HepG2 (cell line): ENCODE measurements around the gene MPST. TPM values are rescaled to one million over a fixed set of nuclear protein-coding genes. Genes with fewer than 3 reads are reported as not detected.
A peak's percentile ranks its signal among the peaks of the same experiment; 100 is the strongest.

ENCODE experiments used
- ATAC-seq: fragments of 200-7000 bp; cut with Tn5 transposase; 3 replicates; pipeline ENCODE4 v1.9.1; 2020; ENCODE audit warnings: mild to moderate bottlenecking, moderate library complexity
- BruUV-seq: library from RNA; stranded (reverse); fragments of 400-500 nt; replicated peaks from 2 replicates; lab custom pipeline; 2021; lab: Mats Ljungman, UMichigan
- CTCF ChIA-PET: fragments of 300-600 bp; formaldehyde crosslinking; extraction: SDS; loops from one replicate; lab custom pipeline; 2021; ENCODE audit warnings: low total read pairs, inconsistent platforms, low intra/inter-chr PET ratio; lab: Yijun Ruan, JAX
- POLR2A ChIA-PET: fragments of 350-600 bp; sonication (Branson Sonifier 250); formaldehyde crosslinking; loops from one replicate; lab custom pipeline; 2020; ENCODE audit warnings: antibody characterized with exemption, inconsistent platforms; lab: Yijun Ruan, JAX
- DNase-seq: peaks from one replicate; pipeline ENCODE4 v3.0.0-alpha.2; 2015; ENCODE audit warnings: low spot score
- FAIRE-seq: peaks from 3 replicates; lab custom pipeline; 2011; peaks lifted over from hg19 to GRCh38; lab: Jason Lieb, UNC
- H2AFZ ChIP-seq: one replicate; pipeline ENCODE4 v1.6.1; 2011; ENCODE audit warnings: low read length, inconsistent platforms
- H3K27ac ChIP-seq: fragments of 300-600 bp; 3 replicates; pipeline ENCODE4 v1.8.0; 2011; ENCODE audit warnings: mixed run types, mild to moderate bottlenecking, mixed read lengths, low read length, inconsistent platforms; ENCODE audit not compliant: insufficient read depth; ENCODE audit errors: extremely low read length
- H3K27me3 ChIP-seq, 2 experiments: fragments of 200-600 bp in 1 of 2; 2 replicates in 1 of 2; 3 replicates in 1 of 2; pipeline versions ENCODE4 v1.6.0 to v1.8.0; 2011; ENCODE audit warnings: low read length in 2 of 2, mild to moderate bottlenecking in 2 of 2, moderate library complexity in 2 of 2, inconsistent platforms in 1 of 2; ENCODE audit not compliant: insufficient read depth in 2 of 2, control insufficient read depth in 1 of 2
- H3K36me3 ChIP-seq, 2 experiments: fragments of 200-600 bp in 1 of 2; replicated peaks in 1 of 2; 2 replicates in 1 of 2; 3 replicates in 1 of 2; pipeline versions ENCODE4 v1.5.1 to v1.8.0; 2011; ENCODE audit warnings: low read length in 2 of 2, inconsistent platforms in 1 of 2; ENCODE audit not compliant: insufficient read depth in 2 of 2, control insufficient read depth in 1 of 2
- H3K4me1 ChIP-seq: 2 replicates; pipeline ENCODE4 v1.5.1; 2012; ENCODE audit warnings: low read length, inconsistent platforms; ENCODE audit not compliant: insufficient read depth
- H3K4me2 ChIP-seq: 2 replicates; pipeline ENCODE4 v1.6.0; 2011; ENCODE audit warnings: low read depth, low read length, inconsistent platforms
- H3K4me3 ChIP-seq, 3 experiments: fragments of 200-600 bp in 1 of 3; sonication (generic), shearing (Covaris generic) in 1 of 3; replicated peaks in 1 of 3; 2 replicates each; pipeline ENCODE4 v1.5.1; 2011 to 2016; ENCODE audit warnings: low read length in 3 of 3, inconsistent platforms in 2 of 3, low read depth in 2 of 3, mild to moderate bottlenecking in 2 of 3, control low read depth in 1 of 3, mixed read lengths in 1 of 3; ENCODE audit not compliant: insufficient read depth in 1 of 3
- H3K79me2 ChIP-seq: one replicate; pipeline ENCODE4 v1.6.1; 2011; ENCODE audit warnings: low read length, inconsistent platforms; ENCODE audit not compliant: insufficient read depth
- H3K9ac ChIP-seq: 2 replicates; pipeline ENCODE4 v1.6.0; 2011; ENCODE audit warnings: mild to moderate bottlenecking, low read depth, low read length, inconsistent platforms; ENCODE audit not compliant: insufficient read depth
- H3K9me3 ChIP-seq: 2 replicates; pipeline ENCODE4 v1.5.1; 2012; ENCODE audit warnings: mild to moderate bottlenecking, low read length
- H4K20me1 ChIP-seq: 2 replicates; pipeline ENCODE4 v1.6.0; 2011; ENCODE audit warnings: inconsistent platforms, mild to moderate bottlenecking, low read length, moderate library complexity; ENCODE audit not compliant: insufficient read depth
- AGO2 ChIP-seq: fragments of 200-400 bp; formaldehyde crosslinking; optimal IDR thresholded peaks from 2 replicates; pipeline ENCODE3; 2017; ENCODE audit warnings: mild to moderate bottlenecking, low read depth, low read length, moderate library complexity
- ARNT ChIP-seq: fragments of 450-650 bp; IDR thresholded peaks from 2 replicates; pipeline ENCODE4 v1.6.1; 2017
- CBFB ChIP-seq: sonication (generic); formaldehyde crosslinking; IDR thresholded peaks from 2 replicates; pipeline ENCODE4 v1.4.0; 2020; ENCODE audit warnings: missing genetic modification reagents
- CENPX ChIP-seq: sonication (generic); formaldehyde crosslinking; IDR thresholded peaks from 2 replicates; pipeline ENCODE4 v1.9.0; 2021; ENCODE audit warnings: mild to moderate bottlenecking, missing genetic modification reagents, moderate library complexity
- EED ChIP-seq: sonication (generic); formaldehyde crosslinking; IDR thresholded peaks from 2 replicates; pipeline ENCODE4 v1.5.0; 2020; ENCODE audit warnings: mild to moderate bottlenecking, missing genetic modification reagents
- EHMT2 ChIP-seq: fragments of 200-600 bp; sonication (generic); IDR thresholded peaks from 2 replicates; pipeline ENCODE4 v1.7.0; 2017; ENCODE audit warnings: antibody characterized with exemption, low read depth, low read length, borderline replicate concordance
- FOXO1 ChIP-seq: sonication (generic); formaldehyde crosslinking; IDR thresholded peaks from 2 replicates; pipeline ENCODE4 v1.4.0; 2020; ENCODE audit warnings: missing genetic modification reagents
- HES4 ChIP-seq: sonication (generic); formaldehyde crosslinking; IDR thresholded peaks from 2 replicates; pipeline ENCODE4 v1.9.0; 2021; ENCODE audit warnings: mild to moderate bottlenecking, missing genetic modification reagents, borderline replicate concordance
- MBD4 ChIP-seq: IDR thresholded peaks from 2 replicates; pipeline ENCODE4 v1.6.1; 2012; ENCODE audit warnings: low read length, inconsistent platforms, borderline replicate concordance
- MIER2 ChIP-seq: IDR thresholded peaks from 2 replicates; pipeline ENCODE4 v1.6.1; 2016; ENCODE audit warnings: missing biosample characterization, missing genetic modification reagents
- NCOR1 ChIP-seq: fragments of 200-600 bp; sonication (generic); IDR thresholded peaks from 2 replicates; pipeline ENCODE4 v1.7.0; 2017; ENCODE audit warnings: antibody characterized with exemption, low read length, borderline replicate concordance
- NFE2L1 ChIP-seq: sonication (generic); formaldehyde crosslinking; IDR thresholded peaks from 2 replicates; pipeline ENCODE4 v1.4.0; 2020; ENCODE audit warnings: missing genetic modification reagents, mild to moderate bottlenecking, borderline replicate concordance
- POLR2G ChIP-seq: fragments of 200-400 bp; formaldehyde crosslinking; IDR thresholded peaks from 2 replicates; pipeline ENCODE4 v1.6.1; 2018; ENCODE audit warnings: mild to moderate bottlenecking, low read depth, low read length, moderate library complexity
- RBAK ChIP-seq: sonication (generic); formaldehyde crosslinking; IDR thresholded peaks from 2 replicates; pipeline ENCODE4 v1.5.1; 2020; ENCODE audit warnings: mild to moderate bottlenecking, missing genetic modification reagents
- SPEN ChIP-seq: sonication (generic); formaldehyde crosslinking; IDR thresholded peaks from 2 replicates; pipeline ENCODE4 v1.5.1; 2020; ENCODE audit warnings: low read depth, mild to moderate bottlenecking, missing genetic modification reagents
- YY1 ChIP-seq: IDR thresholded peaks from 2 replicates; pipeline ENCODE4 v1.6.1; 2011; ENCODE audit warnings: low read length, low read depth, moderate library complexity, mild to moderate bottlenecking; ENCODE audit not compliant: insufficient read depth, insufficient replicate concordance
- ZBTB38 ChIP-seq: sonication (generic); formaldehyde crosslinking; IDR thresholded peaks from 2 replicates; pipeline ENCODE4 v1.5.1; 2020; ENCODE audit warnings: mild to moderate bottlenecking, missing genetic modification reagents
- ZFP90 ChIP-seq: sonication (generic); formaldehyde crosslinking; IDR thresholded peaks from 2 replicates; pipeline ENCODE4 v1.8.0; 2022; ENCODE audit warnings: missing genetic modification reagents, mild to moderate bottlenecking, inconsistent platforms, borderline replicate concordance
- ZKSCAN5 ChIP-seq: sonication (generic); formaldehyde crosslinking; IDR thresholded peaks from 2 replicates; pipeline ENCODE4 v1.5.1; 2020; ENCODE audit warnings: mild to moderate bottlenecking, missing genetic modification reagents
- ZNF256 ChIP-seq: sonication (generic); formaldehyde crosslinking; conservative IDR thresholded peaks from 2 replicates; pipeline ENCODE4 v1.4.0; 2020; ENCODE audit warnings: missing genetic modification reagents
- ZNF598 ChIP-seq: sonication (generic); formaldehyde crosslinking; IDR thresholded peaks from 2 replicates; pipeline ENCODE4 v1.5.1; 2020; ENCODE audit warnings: mild to moderate bottlenecking, missing genetic modification reagents, borderline replicate concordance
- WGBS: methylation state at CpG from one replicate; pipeline ENCODE4 v1.1.6; 2017; ENCODE audit warnings: low lambda C conversion rate; 5-methylcytosine and 5-hydroxymethylcytosine counted together
- in situ Hi-C: cut with HindIII; loops from 2 replicates; pipeline ENCODE4 v1.10.0; 2017; ENCODE audit warnings: low pct_unique_long_range_greater_than_20kb; ENCODE audit not compliant: extremely low pct_ligation_motif_present
- intact Hi-C: fragments of 100-400 bp; cut with micrococcal nuclease; formaldehyde crosslinking; loops from one replicate; pipeline ENCODE4 v1.10.0; 2022; ENCODE audit not compliant: unreplicated experiment
- polyA plus RNA-seq, 8 experiments: library from polyadenylated mRNA; depleted of rRNA in 3 of 8; stranded (reverse) in 7 of 8; unstranded in 1 of 8; fragments of >200 nt; fragmentation: Illumina TruSeq in 4 of 8; extraction: Trizol in 4 of 8; gene quantifications; 2 replicates each; pipeline versions ENCODE4 v1.2.1 to v1.2.3, GENCODE V29; 2011 to 2016; ENCODE audit warnings: low read depth in 4 of 8, missing spikeins in 1 of 8, mixed read lengths in 1 of 8; ENCODE audit not compliant: insufficient read depth in 1 of 8
- total RNA-seq, 5 experiments: library from RNA; depleted of rRNA; stranded (reverse); fragments of >200 nt; fragmentation: Illumina TruSeq; extraction: Trizol; gene quantifications; 2 replicates each; pipeline ENCODE4 v1.2.3, GENCODE V29; 2016; ENCODE audit warnings: low read depth in 1 of 5
- TF ChIP-seq, protein P1 (sequence below): fragments of 450-650 bp; IDR thresholded peaks from 2 replicates; pipeline ENCODE4 v1.6.1; 2016
- TF ChIP-seq, protein P2 (sequence below): sonication (generic); formaldehyde crosslinking; IDR thresholded peaks from 2 replicates; pipeline ENCODE4 v1.8.1; 2023; ENCODE audit warnings: mild to moderate bottlenecking, missing genetic modification reagents

MPST gene
- total and polyA plus RNA-seq, 2 of the 13 experiments (the other 11 are each of a cell fraction or from before 2014, with no cell fraction given), result 133 to 141 TPM

DNA sequence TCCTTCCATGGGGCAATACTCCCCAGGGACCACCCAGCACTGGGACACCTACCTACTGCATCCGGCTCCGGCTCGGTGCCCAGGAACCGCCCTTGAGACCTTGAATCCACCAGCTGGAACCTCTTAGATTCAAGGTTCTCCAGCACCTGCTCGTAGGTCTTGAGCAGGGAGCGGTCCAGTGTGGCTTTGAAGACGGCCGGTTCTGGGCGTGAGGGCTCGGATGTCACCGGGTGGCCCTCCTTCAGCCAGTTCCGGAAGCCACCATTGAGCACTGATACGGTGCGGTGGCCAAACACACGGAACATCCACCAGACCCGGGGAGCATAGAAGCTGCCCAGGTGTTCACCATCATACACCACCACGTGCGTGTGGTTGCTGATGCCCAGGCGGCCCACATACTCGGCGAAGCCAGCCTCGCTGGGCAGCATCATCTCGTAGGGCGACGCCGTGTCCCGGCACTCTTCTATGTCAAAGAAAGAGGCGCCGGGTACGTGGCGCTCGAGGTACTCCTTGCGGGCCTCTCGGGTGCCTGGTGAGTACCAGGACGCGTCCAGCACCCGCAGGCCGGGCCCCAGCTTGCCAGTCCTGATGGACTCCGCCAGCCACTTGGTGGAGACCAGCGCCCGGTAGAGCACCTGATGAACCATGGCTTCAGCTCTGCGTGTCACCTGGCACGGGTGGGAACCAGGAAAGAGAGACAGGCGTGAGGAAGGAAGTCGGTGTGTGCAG, 1.3 kb upstream of the MPST start:
- Histone ChIP-seq H3K36me3 (peaks cover 5 to 17% of the 10 kb centered on the region in 2 experiments), H3K9me3 (no peaks in the 10 kb centered on the region), H3K4me1 (peaks cover 75% of the 10 kb centered on the region), H3K9ac (peak overlapping the region; percentile 95), H3K27me3 (no peaks in the 10 kb centered on the region; a peak in 1 of 5 replicates), H2AFZ (no peak overlapping the region), H3K79me2 (peaks cover 61% of the 10 kb centered on the region), H3K4me3 (peak overlapping the region; percentile 86 to 94 (median 92)), H3K4me2 (peak overlapping the region; percentile 91), H4K20me1 (peaks cover 29% of the 10 kb centered on the region), H3K27ac (peak overlapping the region; percentile 88)
- BruUV-seq, result no TSS peak
- ATAC-seq (peak; percentile 1; the same call in 2 of the 3 replicates), DNase-seq (no peak), FAIRE-seq (no peak)
- intact Hi-C loops (no loop called here), in situ Hi-C loops (no loop called here)
- CTCF ChIA-PET, result interaction anchor here (1.8 kb wide), 1 partner anchor 26 kb away, joined by 7 read pairs; no protein-coding TSS in a partner anchor
- POLR2A ChIA-PET, result interaction anchor here (0.8 to 11.6 kb wide), 7 partner anchors 13 to 41 kb away, joined by 3 to 383 read pairs (median 6); partner anchors contain the start of gene KCTD17
- 28% methylated on average over 9 of the region's 45 CpGs for WGBS
- no peak for TF ChIP-seq CENPX
- TF ChIP-seq NFE2L1 (CRISPR knock-in tag), result peak; percentile 71; the same call in 1 of the 2 replicates
- TF ChIP-seq, protein P1, sequence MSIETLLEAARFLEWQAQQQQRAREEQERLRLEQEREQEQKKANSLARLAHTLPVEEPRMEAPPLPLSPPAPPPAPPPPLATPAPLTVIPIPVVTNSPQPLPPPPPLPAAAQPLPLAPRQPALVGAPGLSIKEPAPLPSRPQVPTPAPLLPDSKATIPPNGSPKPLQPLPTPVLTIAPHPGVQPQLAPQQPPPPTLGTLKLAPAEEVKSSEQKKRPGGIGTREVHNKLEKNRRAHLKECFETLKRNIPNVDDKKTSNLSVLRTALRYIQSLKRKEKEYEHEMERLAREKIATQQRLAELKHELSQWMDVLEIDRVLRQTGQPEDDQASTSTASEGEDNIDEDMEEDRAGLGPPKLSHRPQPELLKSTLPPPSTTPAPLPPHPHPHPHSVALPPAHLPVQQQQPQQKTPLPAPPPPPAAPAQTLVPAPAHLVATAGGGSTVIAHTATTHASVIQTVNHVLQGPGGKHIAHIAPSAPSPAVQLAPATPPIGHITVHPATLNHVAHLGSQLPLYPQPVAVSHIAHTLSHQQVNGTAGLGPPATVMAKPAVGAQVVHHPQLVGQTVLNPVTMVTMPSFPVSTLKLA, result no peak
- TF ChIP-seq ZBTB38 (CRISPR knock-in tag), result peak; percentile 83
- TF ChIP-seq FOXO1, result no peak
- TF ChIP-seq NCOR1, result no peak
- no peak for TF ChIP-seq YY1
- no peak for TF ChIP-seq MIER2 (CRISPR knock-in tag)
- TF ChIP-seq POLR2G, result peak; percentile 15; the same call in 1 of the 2 replicates
- TF ChIP-seq ZNF598 (CRISPR knock-in tag), result no peak
- TF ChIP-seq EHMT2, result no peak
- TF ChIP-seq ZNF256, result no peak
- no peak for TF ChIP-seq RBAK
- TF ChIP-seq ZKSCAN5 (CRISPR knock-in tag), result no peak
- TF ChIP-seq, protein P2, sequence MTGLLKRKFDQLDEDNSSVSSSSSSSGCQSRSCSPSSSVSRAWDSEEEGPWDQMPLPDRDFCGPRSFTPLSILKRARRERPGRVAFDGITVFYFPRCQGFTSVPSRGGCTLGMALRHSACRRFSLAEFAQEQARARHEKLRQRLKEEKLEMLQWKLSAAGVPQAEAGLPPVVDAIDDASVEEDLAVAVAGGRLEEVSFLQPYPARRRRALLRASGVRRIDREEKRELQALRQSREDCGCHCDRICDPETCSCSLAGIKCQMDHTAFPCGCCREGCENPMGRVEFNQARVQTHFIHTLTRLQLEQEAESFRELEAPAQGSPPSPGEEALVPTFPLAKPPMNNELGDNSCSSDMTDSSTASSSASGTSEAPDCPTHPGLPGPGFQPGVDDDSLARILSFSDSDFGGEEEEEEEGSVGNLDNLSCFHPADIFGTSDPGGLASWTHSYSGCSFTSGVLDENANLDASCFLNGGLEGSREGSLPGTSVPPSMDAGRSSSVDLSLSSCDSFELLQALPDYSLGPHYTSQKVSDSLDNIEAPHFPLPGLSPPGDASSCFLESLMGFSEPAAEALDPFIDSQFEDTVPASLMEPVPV, result no peak
- no peak for TF ChIP-seq MBD4
- TF ChIP-seq EED, result 0 out of 2 replicates have a peak, but pooled peaks have one; percentile 5
- TF ChIP-seq HES4 (CRISPR knock-in tag), result no peak
- no peak for TF ChIP-seq CBFB (CRISPR knock-in tag)
- no peak for TF ChIP-seq ARNT
- peak; percentile 34; the same call in 1 of the 2 replicates for TF ChIP-seq ZFP90 (CRISPR knock-in tag)
- no peak for TF ChIP-seq SPEN (CRISPR knock-in tag)
- peak; percentile 84 for TF ChIP-seq AGO2
